HG03575 (cell line): ENCODE results near the gene DMAC1.
A peak's percentile ranks its signal among the peaks of the same experiment; 100 is the strongest.

Source experiments
- ATAC-seq: cut with Tn5 transposase; IDR thresholded peaks from one replicate; pipeline ENCODE4 v1.9.1; 2021; ENCODE audit not compliant: unreplicated experiment, insufficient number of reproducible peaks, low FRiP score; ENCODE audit errors: extremely low read depth

The DMAC1 gene, protein sequence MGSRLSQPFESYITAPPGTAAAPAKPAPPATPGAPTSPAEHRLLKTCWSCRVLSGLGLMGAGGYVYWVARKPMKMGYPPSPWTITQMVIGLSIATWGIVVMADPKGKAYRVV

DNA sequence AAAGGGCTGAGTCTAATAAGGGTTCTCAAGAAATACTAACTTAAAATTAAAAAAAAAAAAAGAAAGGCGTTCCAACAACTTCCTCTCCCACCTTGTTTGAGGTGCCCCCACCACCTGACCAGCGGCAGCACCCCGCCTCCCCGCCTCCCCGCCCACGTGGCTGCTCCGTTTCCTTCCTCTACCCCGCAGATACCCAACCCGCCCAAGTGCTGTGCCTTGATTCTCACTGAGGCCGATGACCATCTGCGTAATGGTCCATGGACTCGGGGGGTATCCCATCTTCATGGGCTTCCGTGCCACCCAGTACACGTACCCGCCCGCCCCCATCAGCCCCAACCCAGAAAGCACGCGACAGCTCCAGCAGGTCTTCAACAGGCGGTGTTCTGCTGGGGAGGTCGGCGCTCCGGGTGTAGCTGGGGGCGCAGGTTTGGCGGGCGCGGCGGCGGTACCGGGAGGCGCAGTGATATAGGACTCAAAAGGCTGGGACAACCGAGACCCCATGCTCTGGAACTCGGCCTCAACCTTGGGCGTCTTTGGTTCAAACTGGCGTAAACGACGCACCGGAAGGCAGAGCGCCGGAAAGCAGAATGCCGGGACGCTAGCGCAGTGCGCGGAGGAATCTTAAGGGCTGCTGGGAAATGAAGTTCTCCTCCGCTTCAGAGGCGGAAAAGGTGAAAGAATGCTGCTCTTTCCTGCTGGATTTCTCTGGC, at the start of gene DMAC1:
Gene DMAC1 (minus strand): TSS at position 545 of the 710 bp plus-strand sequence. CDS start 44 bp downstream, at position 501.
- ATAC-seq, result peak; percentile 55

- ATAC-seq, result no peak
Measured at GRCh38 chr9:7849362-7849761, 49.8 kb upstream of the DMAC1 start.

- no peak for ATAC-seq
Measured at GRCh38 chr9:7848498-7848897, 48.9 kb upstream of the DMAC1 start.

- no peak for ATAC-seq
Measured at GRCh38 chr9:7844242-7844641, 44.7 kb upstream of the DMAC1 start.

GRCh38 chr9:7841831-7842230, 42.3 kb upstream of the DMAC1 start:
- no peak for ATAC-seq

DNA sequence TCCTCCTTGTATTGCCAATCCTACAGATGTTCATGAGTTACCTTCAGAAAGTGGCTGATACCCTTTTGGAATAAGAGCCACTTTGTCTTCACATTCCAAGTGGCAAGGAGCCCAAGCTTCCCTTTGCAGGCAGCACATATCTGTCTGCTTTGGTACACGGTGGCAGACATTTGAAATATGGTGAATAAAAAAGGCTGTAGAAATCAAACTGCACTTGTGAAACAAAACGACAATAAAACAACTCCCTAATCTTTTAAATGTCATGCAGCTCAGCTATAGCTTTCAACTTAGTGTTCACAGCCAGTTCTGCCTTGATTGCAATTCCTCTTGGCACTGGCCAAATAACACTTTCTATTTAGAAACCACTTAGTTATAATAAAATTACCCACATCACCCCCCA, 35.0 kb upstream of the DMAC1 start:
- ATAC-seq, result no peak

GRCh38 chr9:7828334-7828733, 28.8 kb upstream of the DMAC1 start:
- ATAC-seq, result no peak

- no peak for ATAC-seq
Measured at GRCh38 chr9:7827792-7828191, 28.2 kb upstream of the DMAC1 start.

DNA sequence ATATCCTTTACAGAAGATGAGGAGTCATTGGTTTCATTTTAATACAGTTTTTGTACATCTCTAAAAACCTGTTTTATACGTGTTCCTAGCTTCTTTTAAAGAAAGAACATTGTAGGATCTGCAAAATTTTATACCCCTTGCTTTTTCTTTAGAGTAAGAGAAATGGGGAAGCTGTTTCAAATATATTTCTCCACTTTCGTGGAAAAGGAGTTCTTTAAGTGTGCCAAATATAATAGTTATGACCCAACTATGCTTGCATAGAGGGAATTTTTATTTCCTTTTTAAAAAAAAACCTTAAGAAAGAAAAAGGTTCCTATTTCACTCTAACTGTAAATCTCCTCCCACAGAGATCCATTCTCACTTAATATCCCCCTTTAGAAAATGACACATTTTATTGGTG, 27.5 kb upstream of the DMAC1 start:
- no peak for ATAC-seq

GRCh38 chr9:7823651-7824050, 24.1 kb upstream of the DMAC1 start:
- ATAC-seq, result no peak

GRCh38 chr9:7819984-7820383, 20.4 kb upstream of the DMAC1 start:
- no peak for ATAC-seq

DNA sequence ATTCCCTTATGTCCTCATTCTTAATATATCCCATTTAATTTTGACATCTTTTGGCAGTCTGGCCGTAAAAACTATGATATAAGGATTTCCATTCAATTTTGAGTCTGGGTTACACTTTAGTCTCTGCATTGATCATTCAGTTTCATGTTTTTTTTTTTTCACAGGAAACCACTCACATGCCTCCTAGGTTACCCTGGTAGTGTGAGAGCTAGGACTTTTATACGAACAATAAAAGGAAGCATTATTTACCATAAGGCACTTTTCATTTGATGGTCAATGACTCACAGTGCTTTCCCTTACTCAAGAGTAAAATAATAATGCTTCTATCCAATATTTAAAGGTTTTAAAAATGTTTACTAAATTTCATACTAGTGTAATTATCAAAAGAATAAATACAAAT, 16.4 kb upstream of the DMAC1 start:
- ATAC-seq, result no peak

DNA sequence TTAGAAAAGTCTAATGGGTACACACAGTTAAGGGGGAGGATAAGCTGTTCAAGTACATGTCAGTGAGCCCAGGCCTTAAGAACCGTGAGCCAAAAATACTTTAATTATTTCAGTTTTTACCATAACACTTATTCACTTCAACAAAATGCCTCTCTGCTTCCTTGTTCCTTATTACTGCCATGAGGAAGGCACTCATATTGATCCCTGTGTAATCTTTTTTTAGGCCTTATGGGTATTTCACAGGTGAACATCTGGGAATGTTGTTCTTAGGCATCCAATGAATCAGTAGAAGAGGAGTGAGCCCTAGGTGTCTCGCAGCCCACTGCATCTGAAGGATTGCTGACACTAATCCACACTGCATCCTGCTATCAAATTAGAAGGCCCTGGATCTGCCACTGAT, 13.5 kb upstream of the DMAC1 start:
- ATAC-seq, result no peak

DNA sequence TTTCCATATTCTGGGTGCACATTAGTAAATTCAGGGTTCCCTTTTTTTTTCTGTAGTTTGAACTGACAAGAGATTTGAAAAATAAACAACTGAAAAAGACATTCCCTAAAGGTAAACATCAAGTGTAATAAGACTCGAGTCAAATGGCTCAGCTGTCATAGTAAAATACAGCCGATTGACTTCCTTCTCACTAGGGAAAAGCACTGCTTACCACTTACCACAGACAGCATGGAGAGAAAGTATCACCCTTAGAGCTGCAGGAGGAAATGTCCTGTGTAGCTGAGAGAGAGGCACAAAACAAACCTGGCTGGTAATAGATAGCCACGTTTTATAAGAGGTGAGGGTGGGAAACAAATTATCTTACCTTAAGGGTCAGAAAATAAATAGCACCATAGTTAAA, 12.1 kb upstream of the DMAC1 start:
- no peak for ATAC-seq

GRCh38 chr9:7802666-7803065, 3.1 kb upstream of the DMAC1 start:
- no peak for ATAC-seq

- ATAC-seq, result peak; percentile 26
Measured at GRCh38 chr9:7799944-7800285, 337 bp upstream of the DMAC1 start.

DNA sequence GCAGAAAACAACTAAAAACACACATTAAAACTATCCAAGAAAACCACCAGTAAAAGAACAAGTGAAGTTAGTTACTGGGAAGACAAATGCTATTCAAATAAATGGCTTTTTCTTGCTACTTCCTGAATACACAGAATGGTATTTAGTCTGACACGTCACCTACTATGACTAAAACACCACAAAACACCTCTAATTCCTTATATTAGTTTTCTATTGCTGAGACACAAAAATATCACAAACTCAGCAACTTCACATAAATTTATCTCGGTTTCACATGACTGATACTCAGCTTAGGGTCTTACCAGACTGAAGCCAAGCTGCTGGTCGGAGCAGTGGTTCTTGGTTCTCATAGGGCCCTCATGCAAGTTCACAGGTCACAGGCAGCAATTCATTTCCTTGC, 5.4 kb downstream of the DMAC1 start:
- no peak for ATAC-seq

DNA sequence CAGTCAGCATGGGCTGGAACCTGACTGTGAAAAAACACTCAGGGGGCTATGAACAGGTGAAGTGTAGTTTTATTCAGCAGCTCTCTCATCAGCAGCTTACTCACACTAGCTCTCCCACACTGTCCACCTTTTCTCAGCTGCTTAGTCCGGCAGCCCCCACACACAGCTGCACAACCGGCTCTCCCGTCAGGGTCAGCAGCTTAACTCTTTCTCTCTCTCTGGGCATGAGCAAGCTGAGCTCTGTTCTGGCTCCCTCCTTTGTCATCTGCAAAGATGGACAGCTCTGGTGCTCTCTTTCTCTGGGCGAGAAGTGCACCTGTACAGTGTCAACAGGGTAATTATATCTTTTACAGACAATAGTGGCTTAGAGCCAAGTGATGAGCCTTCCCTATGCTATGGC, 8.2 kb downstream of the DMAC1 start:
- no peak for ATAC-seq

- ATAC-seq, result no peak
Measured at GRCh38 chr9:7790819-7791182, 8.8 kb downstream of the DMAC1 start.

GRCh38 chr9:7790022-7790818, 9.4 kb downstream of the DMAC1 start:
- ATAC-seq, result no peak
